GM12872 (cell line): Measurements from ENCODE around the gene KCNN1.

Source experiments
- TF ChIP-seq, protein P1 (sequence below): IDR thresholded peaks from 3 replicates; pipeline ENCODE4 v1.5.1; 2011; ENCODE audit warnings: low read depth, mild to moderate bottlenecking, low read length, moderate library complexity; ENCODE audit not compliant: insufficient read depth

The KCNN1 gene

DNA sequence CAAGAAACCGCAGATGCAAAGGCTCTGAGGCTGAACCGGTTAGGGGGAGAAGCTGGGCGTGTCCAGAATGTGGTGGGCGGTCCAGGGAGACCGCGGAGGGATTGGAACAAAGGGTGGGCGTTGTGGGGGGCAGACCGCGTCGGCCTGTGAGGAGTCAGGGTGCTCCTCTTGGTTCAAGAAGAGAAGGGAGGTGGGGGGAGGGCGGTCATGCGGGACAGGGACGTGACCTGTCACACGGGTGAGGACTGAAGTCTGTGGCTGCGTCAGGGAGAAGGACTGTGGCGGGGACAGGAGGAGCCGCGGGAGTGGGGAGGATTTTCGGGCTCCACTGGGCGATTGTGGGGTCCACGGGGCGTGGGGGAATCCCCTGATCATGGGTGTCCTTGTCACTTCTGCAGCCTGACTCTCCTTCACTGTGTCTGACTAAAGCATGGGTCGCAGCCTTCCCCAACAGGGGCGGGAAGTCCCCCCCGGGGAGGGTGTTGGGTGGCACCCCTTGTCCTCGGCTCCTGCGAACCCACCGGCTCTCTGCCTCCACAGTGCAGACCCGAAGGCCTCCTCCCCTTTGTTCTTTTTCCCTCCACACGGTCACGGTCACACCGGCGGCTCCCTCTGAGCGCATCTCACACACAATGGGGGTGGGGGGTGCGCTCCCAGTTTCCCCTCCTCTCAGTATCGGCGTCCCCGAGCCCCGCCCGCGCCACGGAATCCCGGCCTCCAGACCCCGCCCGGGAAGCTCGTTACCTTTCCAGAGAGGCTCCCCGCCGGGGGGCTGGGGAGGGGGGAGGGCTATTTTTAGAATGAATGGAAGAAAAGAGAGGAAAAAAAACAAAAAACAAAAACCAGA lies 16.4 kb upstream of the KCNN1 start:
- TF ChIP-seq, protein P1, sequence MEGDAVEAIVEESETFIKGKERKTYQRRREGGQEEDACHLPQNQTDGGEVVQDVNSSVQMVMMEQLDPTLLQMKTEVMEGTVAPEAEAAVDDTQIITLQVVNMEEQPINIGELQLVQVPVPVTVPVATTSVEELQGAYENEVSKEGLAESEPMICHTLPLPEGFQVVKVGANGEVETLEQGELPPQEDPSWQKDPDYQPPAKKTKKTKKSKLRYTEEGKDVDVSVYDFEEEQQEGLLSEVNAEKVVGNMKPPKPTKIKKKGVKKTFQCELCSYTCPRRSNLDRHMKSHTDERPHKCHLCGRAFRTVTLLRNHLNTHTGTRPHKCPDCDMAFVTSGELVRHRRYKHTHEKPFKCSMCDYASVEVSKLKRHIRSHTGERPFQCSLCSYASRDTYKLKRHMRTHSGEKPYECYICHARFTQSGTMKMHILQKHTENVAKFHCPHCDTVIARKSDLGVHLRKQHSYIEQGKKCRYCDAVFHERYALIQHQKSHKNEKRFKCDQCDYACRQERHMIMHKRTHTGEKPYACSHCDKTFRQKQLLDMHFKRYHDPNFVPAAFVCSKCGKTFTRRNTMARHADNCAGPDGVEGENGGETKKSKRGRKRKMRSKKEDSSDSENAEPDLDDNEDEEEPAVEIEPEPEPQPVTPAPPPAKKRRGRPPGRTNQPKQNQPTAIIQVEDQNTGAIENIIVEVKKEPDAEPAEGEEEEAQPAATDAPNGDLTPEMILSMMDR = no peak

DNA sequence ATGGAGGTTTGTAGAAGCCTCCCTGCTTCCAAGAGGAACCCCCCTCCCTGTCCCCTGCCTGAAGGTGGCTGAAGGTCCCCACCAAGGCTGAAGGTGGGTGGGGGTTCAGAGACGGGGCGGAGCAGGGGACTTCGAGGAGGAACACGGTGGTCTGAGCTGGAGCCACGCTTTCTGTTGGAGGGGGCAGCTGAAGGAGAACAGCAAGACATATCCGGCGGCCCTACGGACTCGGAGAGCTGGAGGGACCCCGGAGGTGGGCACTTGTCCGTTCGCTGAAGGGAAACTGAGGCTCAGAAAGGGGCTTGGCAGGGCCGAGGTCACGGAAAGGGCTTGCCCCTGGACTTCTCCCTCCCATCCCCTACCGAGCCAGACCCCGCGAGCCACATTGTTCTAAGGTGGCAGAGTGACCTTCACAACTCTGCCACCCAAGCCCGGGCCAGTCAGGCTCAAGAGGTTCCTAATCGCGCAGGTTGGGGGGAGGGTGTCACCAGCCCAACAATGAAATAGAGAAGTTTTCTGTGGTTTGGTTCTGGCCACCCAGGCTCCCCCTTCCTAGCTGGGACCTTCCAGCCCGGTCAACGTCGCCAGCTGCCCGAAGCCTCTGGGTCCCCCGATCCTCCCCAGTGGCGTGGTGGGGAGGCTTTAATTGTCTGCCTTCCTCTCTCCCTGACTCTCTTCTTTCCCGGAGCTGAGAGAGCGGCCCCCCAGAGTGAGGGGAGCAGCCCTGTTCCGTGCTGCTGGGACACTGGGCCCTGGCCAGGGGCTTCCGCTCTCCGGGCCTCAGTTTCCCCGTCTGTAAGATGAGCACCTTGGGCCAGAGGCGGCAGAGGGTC lies 15.5 kb upstream of the KCNN1 start:
- TF ChIP-seq, protein P1 = no peak

DNA sequence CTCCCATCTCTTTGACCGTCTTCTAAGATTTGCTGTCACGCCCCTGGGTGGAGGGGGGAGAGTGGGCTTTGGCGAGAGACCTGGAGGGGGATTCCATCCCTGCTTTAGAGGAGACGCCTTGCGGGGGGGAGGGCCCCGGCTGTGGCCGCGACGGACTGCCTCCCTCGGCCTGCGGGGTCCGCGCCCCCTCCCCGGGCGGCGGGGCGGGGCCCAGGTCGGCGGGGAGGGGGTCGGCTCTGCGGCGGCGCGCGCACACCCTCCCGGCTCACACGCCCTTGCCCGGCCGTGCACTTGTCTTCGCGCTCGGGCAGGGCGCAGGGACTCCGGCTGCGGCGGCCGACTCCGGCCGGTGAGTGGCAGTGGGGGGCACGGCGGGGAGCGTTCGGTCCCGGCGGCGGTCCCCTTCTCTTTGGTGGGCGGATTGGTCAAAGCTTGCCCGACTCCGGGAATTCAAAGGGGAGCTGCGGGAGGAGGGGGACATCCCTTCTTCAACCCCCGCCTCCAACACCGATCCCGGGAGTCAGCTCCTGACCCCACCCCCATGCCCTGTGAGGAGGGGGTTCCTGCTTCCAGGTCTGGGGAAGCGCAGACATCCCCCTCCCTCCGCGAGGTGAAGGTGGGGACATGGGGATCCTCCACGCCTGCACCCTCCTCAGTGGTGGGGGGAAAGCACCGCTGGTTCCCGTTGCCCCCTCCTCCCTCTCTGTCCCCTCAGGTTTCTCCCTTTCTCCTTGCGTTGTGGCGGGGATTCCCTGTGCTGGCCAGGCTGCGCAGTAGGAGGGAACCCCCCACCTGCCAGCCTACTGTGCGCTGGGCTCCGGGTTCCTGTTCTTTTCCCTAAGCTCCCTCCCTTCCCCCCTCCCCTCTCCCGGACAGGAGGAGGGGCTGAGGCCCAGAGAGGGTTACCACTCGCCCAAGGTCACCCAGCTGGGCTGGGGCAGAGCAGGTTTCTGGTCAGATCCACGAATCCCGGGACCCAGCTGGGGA lies 14.6 kb upstream of the KCNN1 start:
- TF ChIP-seq, protein P1 = no peak

DNA sequence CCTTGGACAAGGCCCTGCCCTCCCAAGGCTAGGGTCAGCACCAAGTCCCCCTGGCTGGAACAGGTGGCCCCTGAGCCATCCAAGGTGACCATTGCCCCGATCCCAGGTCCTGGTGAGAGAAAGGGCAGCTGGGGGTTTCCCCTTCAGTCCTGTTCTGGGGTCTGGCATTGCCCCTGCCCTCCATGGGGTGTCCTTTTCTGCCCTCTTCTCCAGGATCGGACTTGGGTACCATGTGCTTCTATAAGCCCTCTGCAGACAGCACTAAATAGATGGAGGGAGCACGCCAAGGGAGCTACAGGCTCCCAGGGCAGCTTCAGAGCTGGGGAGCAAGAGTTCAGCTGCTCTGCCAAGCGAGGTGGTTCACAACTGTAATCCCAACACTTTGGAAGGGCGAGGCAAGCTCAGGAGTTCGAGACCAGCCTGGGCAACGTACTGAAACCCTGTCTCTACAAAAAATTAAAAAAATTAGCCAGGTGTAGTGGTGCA lies 13.5 kb upstream of the KCNN1 start:
- TF ChIP-seq, protein P1 = no peak

DNA sequence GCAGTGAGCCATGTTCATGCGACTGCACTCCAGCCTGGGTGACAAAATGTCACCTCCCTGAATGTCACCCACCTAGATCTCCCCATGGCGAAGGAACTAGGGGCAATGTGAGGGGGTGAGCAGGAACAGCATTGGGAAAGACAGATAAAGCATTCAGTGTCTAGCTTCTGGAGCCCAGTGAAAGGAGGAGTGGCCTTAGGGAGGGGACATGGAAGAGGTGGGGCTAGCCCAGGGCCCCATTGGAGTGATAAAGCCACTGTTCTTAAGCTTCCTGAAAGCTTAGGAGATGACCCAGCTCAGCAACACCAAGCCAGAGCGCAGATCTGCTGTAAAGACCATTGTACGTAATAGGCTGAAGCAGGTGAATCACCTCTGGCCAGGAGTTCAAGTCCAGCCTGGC lies 13.0 kb upstream of the KCNN1 start:
- TF ChIP-seq, protein P1 = no peak

DNA sequence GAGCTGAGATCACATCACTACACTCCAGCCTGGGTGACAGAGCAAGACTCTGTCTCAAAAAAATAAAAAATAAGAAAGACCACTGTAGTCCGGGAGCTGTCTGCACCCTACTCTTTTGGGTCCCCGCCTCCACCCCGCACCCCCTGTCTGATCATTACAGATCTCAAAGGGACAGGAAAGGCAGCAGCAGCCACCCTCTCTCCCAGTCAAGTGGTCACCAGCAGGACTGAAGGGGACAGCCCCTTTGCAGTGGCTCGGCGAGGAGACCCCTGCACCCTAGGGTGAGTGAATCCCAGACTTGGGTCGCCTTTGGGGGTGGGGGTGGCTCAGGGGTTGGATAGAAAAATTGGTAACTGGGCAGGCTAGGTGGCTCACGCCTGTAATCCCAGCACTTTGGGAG lies 12.5 kb upstream of the KCNN1 start:
- TF ChIP-seq, protein P1 = no peak
